GM12891 (cell line): ENCODE data around the gene NCKAP5.

Experiments used
- DNase-seq: peaks from one replicate; pipeline ENCODE4 v3.0.0; 2011; ENCODE audit warnings: low spot score; ENCODE audit not compliant: insufficient read length
- FAIRE-seq: peaks from 2 replicates; lab custom pipeline; 2011; peaks lifted over from hg19 to GRCh38; lab: Jason Lieb, UNC
- PAX5 ChIP-seq: IDR thresholded peaks from 2 replicates; pipeline ENCODE4 v1.6.1; 2011; ENCODE audit warnings: low read length, moderate library complexity, mild to moderate bottlenecking; ENCODE audit not compliant: insufficient read depth, severe bottlenecking
- POLR2A ChIP-seq: IDR thresholded peaks from 2 replicates; pipeline ENCODE4 v1.6.1; 2011; ENCODE audit warnings: low read depth, low read length, control low read depth
- POLR2AphosphoS5 ChIP-seq: IDR thresholded peaks from 2 replicates; pipeline ENCODE4 v1.6.1; 2011; ENCODE audit warnings: low read depth, low read length, control low read depth
- POU2F2 ChIP-seq: IDR thresholded peaks from 2 replicates; pipeline ENCODE4 v1.6.1; 2011; ENCODE audit warnings: low read depth, mild to moderate bottlenecking, control low read depth, low read length, moderate library complexity
- SPI1 ChIP-seq: IDR thresholded peaks from 2 replicates; pipeline ENCODE4 v1.6.1; 2011; ENCODE audit warnings: low read depth, low read length, control low read depth
- TAF1 ChIP-seq: IDR thresholded peaks from 2 replicates; pipeline ENCODE4 v1.6.1; 2011; ENCODE audit warnings: low read depth, low read length, control low read depth

The NCKAP5 gene

DNA sequence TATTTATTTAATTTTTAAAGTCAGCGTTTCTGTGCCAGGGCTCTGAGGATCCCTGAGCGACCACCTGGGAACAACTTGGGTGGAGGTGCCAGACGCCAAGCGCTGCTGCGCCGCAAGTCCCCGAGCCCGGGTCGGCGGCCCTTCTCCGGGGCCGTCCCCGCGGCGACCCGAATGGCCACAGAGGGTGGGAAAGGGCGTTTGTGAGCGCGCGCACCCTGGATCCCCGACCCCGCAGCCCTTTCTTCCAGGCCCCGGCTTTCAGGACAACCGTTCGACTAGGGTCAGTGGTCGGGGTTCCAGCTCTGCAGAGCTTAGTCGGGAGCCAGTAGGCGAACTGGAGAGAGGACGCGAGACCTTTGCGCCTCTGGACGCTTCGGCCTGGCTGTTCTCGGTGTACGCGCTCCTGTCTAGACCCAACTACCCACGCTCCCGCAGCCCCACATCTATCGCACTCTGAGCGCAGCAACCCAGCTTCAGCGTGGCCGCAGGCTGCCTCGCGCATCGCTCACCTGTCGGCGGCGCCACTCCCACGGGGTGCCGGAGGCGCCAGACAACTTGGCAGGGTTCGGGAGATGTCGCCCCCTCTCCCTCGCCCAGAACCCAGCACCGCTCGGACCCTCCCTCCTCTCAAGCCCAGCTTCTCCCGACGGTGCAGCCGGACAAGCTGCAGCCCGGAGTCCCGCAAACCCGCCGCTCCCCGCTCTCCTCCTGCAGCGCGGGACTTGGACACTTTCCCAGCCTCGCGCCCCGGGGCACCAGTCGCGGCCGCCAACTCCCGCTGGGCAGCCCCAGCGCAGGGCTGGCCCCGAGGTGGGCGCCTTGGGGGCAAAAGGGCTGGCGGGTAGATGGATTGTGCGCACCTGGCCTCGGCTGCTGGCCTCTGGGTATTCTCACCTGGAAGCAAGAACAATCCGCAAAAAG is 899.0 kb downstream of the NCKAP5 start:
- no peak for TF ChIP-seq POU2F2
- TF ChIP-seq TAF1: no peak
- TF ChIP-seq SPI1: no peak
- no peak for TF ChIP-seq POLR2AphosphoS5
- TF ChIP-seq POLR2A: no peak
- no peak for TF ChIP-seq PAX5
- no peak for DNase-seq
- no peak for FAIRE-seq

- TF ChIP-seq POLR2AphosphoS5 (no peak), POU2F2 (no peak), PAX5 (no peak), TAF1 (no peak), POLR2A (no peak), SPI1 (no peak)
- FAIRE-seq: no peak
- DNase-seq: no peak
Observed at GRCh38 chr2:132668189-132668823, 900.0 kb downstream of the NCKAP5 start.

DNA sequence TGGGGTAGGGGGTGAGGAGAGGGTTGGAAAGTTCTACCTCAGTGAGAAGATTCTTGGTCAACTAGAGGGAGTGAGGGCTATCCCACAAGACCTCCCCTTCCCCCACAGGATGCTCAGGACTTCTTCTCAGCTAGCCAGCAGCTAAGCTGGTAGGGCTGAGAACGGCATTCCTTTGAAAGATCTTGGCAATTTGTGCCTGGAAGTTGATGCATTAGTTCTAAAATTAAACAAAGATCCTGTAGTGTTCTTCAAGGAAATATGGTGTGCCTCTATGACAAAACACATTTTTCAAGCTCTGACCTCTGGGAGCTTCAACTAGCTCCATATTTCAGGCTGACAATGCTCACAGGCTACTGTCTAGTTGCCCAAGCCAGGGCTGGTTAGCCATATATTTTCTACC is 900.6 kb downstream of the NCKAP5 start:
- FAIRE-seq (no peak), DNase-seq (no peak)
- TF ChIP-seq TAF1 (no peak), PAX5 (no peak), POLR2AphosphoS5 (no peak), SPI1 (no peak), POU2F2 (no peak), POLR2A (no peak)

- FAIRE-seq: no peak
- TF ChIP-seq POLR2A (no peak), POLR2AphosphoS5 (no peak), PAX5 (no peak), POU2F2 (no peak), SPI1 (no peak), TAF1 (no peak)
Observed at GRCh38 chr2:132665401-132666140, 902.7 kb downstream of the NCKAP5 start.

DNA sequence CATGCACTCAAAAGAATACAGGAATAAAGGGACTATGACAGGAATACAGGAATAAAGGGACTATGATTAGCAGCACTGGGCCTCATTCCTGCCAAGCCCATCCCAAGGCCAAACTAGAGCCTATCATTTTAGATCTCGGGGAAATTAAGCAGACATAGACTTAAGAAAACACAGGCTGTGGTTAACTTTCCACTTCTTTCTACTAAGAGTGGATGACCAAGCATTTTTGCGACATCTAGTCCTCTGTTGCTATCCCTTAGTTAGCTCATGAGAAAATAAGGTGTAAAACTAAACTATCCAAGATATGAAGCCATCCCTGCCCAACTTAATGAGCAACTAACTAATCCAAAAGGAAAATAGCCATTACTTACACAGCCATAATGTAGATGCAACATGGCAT is 904.2 kb downstream of the NCKAP5 start:
- FAIRE-seq (no peak), DNase-seq (no peak)
- TF ChIP-seq POLR2A (no peak), POLR2AphosphoS5 (no peak), PAX5 (no peak), POU2F2 (no peak), SPI1 (no peak), TAF1 (no peak)

More at GRCh38 chr2:132665401-132666140, 902.7 kb downstream of the NCKAP5 start:
- no peak for DNase-seq

- DNase-seq (no peak), FAIRE-seq (no peak)
- TF ChIP-seq TAF1: no peak
- no peak for TF ChIP-seq SPI1
Observed at GRCh38 chr2:132662732-132663131, 905.5 kb downstream of the NCKAP5 start.

- DNase-seq (no peak), FAIRE-seq (no peak)
- TF ChIP-seq POLR2AphosphoS5 (no peak), TAF1 (no peak)
Observed at GRCh38 chr2:132659331-132659730, 908.9 kb downstream of the NCKAP5 start.

DNA sequence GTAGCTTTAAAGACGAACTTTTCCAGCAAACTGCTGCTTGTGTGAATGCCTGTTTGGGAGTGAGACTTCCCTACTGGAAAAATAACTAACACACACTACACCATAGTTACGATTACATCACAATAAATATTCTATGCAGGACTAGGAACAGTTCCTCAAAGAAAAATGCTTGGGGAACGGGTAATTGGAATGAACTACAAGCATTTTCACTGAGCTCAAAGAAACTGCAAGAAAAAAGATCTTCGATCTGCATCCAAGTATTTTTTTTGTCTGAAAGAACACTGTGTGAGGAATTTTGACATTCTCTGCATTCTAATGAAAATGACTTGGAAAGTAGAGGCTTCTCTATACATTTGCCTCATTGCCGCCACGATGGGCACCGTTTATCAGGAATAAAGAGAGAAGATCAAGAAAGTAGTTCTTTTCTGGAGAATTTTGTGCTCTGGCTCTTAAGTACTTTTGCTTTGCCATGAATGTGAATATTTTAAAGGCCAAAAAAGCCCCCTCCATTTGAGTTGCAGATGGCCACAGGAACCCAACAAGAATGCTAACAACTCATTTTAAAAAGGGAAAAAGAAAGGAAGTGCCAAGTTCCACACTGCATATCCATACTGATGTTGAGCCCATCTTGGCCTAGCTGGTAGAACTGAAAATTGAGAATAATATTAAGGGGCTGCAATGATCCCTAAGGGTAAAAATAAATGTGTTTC is 911.8 kb downstream of the NCKAP5 start:
- DNase-seq: no peak
- no peak for FAIRE-seq
- TF ChIP-seq POLR2A (no peak), TAF1 (no peak), PAX5 (no peak), SPI1 (no peak)

DNA sequence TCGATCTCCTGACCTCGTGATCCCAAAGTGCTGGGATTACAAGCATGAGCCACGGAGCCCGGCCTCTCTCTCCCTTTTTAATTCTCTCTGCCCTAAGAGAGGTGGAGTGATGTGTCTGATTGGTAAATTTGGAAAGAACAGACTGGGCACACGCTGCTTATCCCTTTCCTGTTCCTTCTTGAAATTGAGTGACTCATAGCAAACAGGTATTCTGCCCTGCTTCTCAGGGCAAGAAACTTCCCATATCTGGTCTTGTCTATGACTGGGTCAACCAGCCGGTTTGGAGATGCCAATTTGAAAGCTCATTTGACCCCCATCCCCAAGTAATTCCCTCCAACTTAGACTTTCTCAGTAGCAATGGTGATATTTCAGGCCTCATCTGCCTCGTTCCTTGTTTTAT is 913.3 kb downstream of the NCKAP5 start:
- no peak for FAIRE-seq
- no peak for DNase-seq
- no peak for TF ChIP-seq TAF1
- no peak for TF ChIP-seq POLR2A
- TF ChIP-seq POLR2AphosphoS5: no peak
- TF ChIP-seq POU2F2: no peak
- TF ChIP-seq PAX5: no peak

DNA sequence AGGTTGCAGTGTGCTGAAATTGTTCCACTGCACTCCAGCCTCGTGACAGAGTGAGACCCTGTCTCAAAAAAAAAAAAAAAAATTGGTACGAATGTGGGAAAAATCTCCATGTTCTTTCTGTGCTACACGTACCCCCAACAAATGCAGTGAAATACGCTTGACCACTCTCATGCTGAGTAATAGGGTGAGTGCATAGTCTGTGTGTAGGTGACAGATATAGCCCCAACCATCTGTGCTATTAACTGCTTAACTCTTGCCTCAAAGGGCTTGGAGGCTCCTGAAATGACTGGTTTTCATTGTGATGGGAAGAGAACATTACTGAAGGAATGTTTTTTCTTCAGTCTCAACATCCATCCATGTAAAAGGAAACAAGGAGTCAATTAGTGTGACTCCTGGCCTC is 913.9 kb downstream of the NCKAP5 start:
- FAIRE-seq: no peak

More for the DNA sequence above, 913.9 kb downstream of the NCKAP5 start:
- TF ChIP-seq PAX5: no peak
- TF ChIP-seq TAF1: no peak
- no peak for TF ChIP-seq POLR2AphosphoS5
- TF ChIP-seq POU2F2: no peak
- TF ChIP-seq POLR2A: no peak
- no peak for TF ChIP-seq SPI1
- no peak for DNase-seq
